Measurements from ENCODE around the gene MCF2. TPM values are rescaled to one million over a fixed set of nuclear protein-coding genes. Genes with fewer than 3 reads are reported as not detected.

MCF2 gene
- total RNA-seq, 1 experiment from 2014 or later = 0.15 TPM

- no peaks in the 10 kb centered on the region for H3K4me1 ChIP-seq (ENCODE audit: control insufficient read depth in 1 of 2, insufficient read depth in 2 of 2, low read length in 2 of 2)
- ChIA-PET POLR2A (no interaction called here), CTCF (no interaction called here), RAD21 (ENCODE audit: low non-redundant PET in 1 of 2, low total read pairs in 2 of 2, uncharacterized antibody in 2 of 2, unreplicated experiment in 2 of 2) (no interaction called here)
- no peak overlapping the region for H3K9ac ChIP-seq (ENCODE audit: low read length)
- no peaks in the 10 kb centered on the region for H3K27me3 ChIP-seq (ENCODE audit: insufficient read depth, low read length)
- no peak overlapping the region for H3K4me3 ChIP-seq (replicated peaks in 1 of 2; ENCODE audit: low read depth in 1 of 2, low read length in 2 of 2)
- TF ChIP-seq ZNF274 (IDR thresholded peaks at IDR 0.05; ENCODE audit: low read depth, low read length) (no peak), POLR2AphosphoS5 (IDR thresholded peaks at IDR 0.05; ENCODE audit: low read depth, low read length) (no peak), POLR2A (IDR thresholded peaks at IDR 0.05; ENCODE audit: borderline replicate concordance, extremely low read depth, insufficient read depth, insufficient read length) (no peak), MAX (IDR thresholded peaks at IDR 0.05) (no peak), RAD21 (IDR thresholded peaks at IDR 0.05; ENCODE audit: low read depth) (no peak), ZBTB33 (IDR thresholded peaks at IDR 0.05; ENCODE audit: extremely low read depth, insufficient replicate concordance, low read length) (no peak), EZH2phosphoT487 (IDR thresholded peaks at IDR 0.05; ENCODE audit: borderline replicate concordance) (no peak), CTCF (IDR thresholded peaks at IDR 0.05 in 2 of 3, conservative IDR thresholded peaks at IDR 0.05 in 1 of 3; ENCODE audit: borderline replicate concordance in 1 of 3, insufficient read depth in 1 of 3, low read depth in 2 of 3, low read length in 2 of 3) (no peak), REST (IDR thresholded peaks at IDR 0.05; ENCODE audit: low read depth) (no peak), ZFX (IDR thresholded peaks at IDR 0.05) (no peak), FOSL1 (IDR thresholded peaks at IDR 0.05; ENCODE audit: low read depth) (no peak), JUND (IDR thresholded peaks at IDR 0.05) (no peak), ELF1 (IDR thresholded peaks at IDR 0.05; ENCODE audit: borderline replicate concordance, low read depth) (no peak), ATF3 (IDR thresholded peaks at IDR 0.05) (no peak), CBX3 (IDR thresholded peaks at IDR 0.05; ENCODE audit: low read depth) (no peak), TCF7L2 (IDR thresholded peaks at IDR 0.05; ENCODE audit: borderline replicate concordance, extremely low read depth, insufficient read depth, insufficient read length) (no peak), SIN3A (IDR thresholded peaks at IDR 0.05; ENCODE audit: low read depth) (no peak), SP1 (IDR thresholded peaks at IDR 0.05; ENCODE audit: low read depth) (no peak), SRF (IDR thresholded peaks at IDR 0.05; ENCODE audit: low read depth) (no peak)
- no peaks in the 10 kb centered on the region for H3K36me3 ChIP-seq (ENCODE audit: control insufficient read depth in 1 of 2, insufficient read depth in 2 of 2, low read length in 2 of 2)
- no peaks in the 10 kb centered on the region for H3K9me3 ChIP-seq (ENCODE audit: control insufficient read depth in 1 of 2, insufficient read depth in 1 of 2, low read depth in 1 of 2, low read length in 2 of 2)
- no peak overlapping the region for H3K27ac ChIP-seq (ENCODE audit: low read depth, low read length)
- no peaks in the 10 kb centered on the region for H3K79me2 ChIP-seq (ENCODE audit: insufficient read depth, low read length)
- H3K9me2 ChIP-seq (ENCODE audit: insufficient read depth) = no peaks in the 10 kb centered on the region
- H4K20me1 ChIP-seq (ENCODE audit: insufficient read depth) = no peaks in the 10 kb centered on the region
- H2AFZ ChIP-seq (ENCODE audit: low read depth, low read length, poor library complexity, severe bottlenecking) = no peak overlapping the region
- no peak for DNase-seq (ENCODE audit: low read depth, low spot score)
- no TSS peak for BruUV-seq (replicated peaks)
- no peak for ATAC-seq
- intact Hi-C loops (cut with micrococcal nuclease) = no loop called here
- no peak overlapping the region for H3K4me2 ChIP-seq (ENCODE audit: low read length)
Measured at GRCh38 chrX:139532834-139533233, 175.1 kb downstream of the MCF2 start.

Measured in HCT116 (cell line).